Measurements from ENCODE around the gene CAMTA1. TPM values are rescaled to one million over a fixed set of nuclear protein-coding genes. Genes with fewer than 3 reads are reported as not detected.

Gene CAMTA1
- polyA plus RNA-seq, 1 donor from 2014 or later: 162 TPM

DNA sequence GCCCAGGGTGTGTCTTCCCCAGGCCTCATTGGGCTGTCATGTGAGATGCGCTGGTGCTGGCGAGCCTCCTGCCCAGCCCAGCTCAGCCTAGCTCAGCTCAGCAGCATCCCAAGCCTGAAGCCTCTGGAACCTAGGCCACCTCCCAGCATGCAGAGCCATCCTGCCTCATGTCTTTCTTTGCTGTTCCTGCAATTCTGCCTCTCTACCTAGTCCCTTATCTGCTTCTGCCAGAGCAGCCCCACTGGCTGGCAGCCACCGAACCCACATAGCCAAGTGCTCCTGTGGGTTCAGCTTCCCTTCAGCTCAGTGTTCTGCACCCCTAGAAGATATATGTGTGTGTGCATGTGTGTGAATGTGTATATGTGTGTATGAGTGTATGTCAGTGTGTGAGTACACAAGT, 694.3 kb downstream of the CAMTA1 start:
- H4K20me1 ChIP-seq (ENCODE audit: insufficient read depth): no peaks in the 10 kb centered on the region
- H3K79me2 ChIP-seq (replicated peaks; ENCODE audit: insufficient read depth, low read length): no peaks in the 10 kb centered on the region
- TF ChIP-seq SMC3 (conservative IDR thresholded peaks at IDR 0.05; ENCODE audit: poor library complexity) (no peak), POLR2AphosphoS5 (IDR thresholded peaks at IDR 0.05) (no peak), EP300 (conservative IDR thresholded peaks at IDR 0.05; ENCODE audit: poor library complexity, severe bottlenecking) (no peak), TAF1 (IDR thresholded peaks at IDR 0.05; ENCODE audit: low read depth) (no peak), MXI1 (conservative IDR thresholded peaks at IDR 0.05; ENCODE audit: poor library complexity, severe bottlenecking) (no peak), RAD21 (conservative IDR thresholded peaks at IDR 0.05) (no peak), EZH2 (IDR thresholded peaks at IDR 0.05; ENCODE audit: borderline replicate concordance, insufficient read depth, low read length, poor library complexity, severe bottlenecking) (no peak)
- TF ChIP-seq, protein P1, sequence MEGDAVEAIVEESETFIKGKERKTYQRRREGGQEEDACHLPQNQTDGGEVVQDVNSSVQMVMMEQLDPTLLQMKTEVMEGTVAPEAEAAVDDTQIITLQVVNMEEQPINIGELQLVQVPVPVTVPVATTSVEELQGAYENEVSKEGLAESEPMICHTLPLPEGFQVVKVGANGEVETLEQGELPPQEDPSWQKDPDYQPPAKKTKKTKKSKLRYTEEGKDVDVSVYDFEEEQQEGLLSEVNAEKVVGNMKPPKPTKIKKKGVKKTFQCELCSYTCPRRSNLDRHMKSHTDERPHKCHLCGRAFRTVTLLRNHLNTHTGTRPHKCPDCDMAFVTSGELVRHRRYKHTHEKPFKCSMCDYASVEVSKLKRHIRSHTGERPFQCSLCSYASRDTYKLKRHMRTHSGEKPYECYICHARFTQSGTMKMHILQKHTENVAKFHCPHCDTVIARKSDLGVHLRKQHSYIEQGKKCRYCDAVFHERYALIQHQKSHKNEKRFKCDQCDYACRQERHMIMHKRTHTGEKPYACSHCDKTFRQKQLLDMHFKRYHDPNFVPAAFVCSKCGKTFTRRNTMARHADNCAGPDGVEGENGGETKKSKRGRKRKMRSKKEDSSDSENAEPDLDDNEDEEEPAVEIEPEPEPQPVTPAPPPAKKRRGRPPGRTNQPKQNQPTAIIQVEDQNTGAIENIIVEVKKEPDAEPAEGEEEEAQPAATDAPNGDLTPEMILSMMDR (IDR thresholded peaks at IDR 0.05; ENCODE audit: poor library complexity, severe bottlenecking): no peak
- TF ChIP-seq, protein P2, sequence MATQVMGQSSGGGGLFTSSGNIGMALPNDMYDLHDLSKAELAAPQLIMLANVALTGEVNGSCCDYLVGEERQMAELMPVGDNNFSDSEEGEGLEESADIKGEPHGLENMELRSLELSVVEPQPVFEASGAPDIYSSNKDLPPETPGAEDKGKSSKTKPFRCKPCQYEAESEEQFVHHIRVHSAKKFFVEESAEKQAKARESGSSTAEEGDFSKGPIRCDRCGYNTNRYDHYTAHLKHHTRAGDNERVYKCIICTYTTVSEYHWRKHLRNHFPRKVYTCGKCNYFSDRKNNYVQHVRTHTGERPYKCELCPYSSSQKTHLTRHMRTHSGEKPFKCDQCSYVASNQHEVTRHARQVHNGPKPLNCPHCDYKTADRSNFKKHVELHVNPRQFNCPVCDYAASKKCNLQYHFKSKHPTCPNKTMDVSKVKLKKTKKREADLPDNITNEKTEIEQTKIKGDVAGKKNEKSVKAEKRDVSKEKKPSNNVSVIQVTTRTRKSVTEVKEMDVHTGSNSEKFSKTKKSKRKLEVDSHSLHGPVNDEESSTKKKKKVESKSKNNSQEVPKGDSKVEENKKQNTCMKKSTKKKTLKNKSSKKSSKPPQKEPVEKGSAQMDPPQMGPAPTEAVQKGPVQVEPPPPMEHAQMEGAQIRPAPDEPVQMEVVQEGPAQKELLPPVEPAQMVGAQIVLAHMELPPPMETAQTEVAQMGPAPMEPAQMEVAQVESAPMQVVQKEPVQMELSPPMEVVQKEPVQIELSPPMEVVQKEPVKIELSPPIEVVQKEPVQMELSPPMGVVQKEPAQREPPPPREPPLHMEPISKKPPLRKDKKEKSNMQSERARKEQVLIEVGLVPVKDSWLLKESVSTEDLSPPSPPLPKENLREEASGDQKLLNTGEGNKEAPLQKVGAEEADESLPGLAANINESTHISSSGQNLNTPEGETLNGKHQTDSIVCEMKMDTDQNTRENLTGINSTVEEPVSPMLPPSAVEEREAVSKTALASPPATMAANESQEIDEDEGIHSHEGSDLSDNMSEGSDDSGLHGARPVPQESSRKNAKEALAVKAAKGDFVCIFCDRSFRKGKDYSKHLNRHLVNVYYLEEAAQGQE (IDR thresholded peaks at IDR 0.05; ENCODE audit: borderline replicate concordance): no peak
- H3K27ac ChIP-seq (ENCODE audit: low read length): no peak overlapping the region
- H3F3A ChIP-seq (ENCODE audit: insufficient read depth, low read length, poor library complexity, severe bottlenecking): no peaks in the 10 kb centered on the region
- no peak overlapping the region for H3K4me2 ChIP-seq (ENCODE audit: low read length)
- H3K36me3 ChIP-seq (ENCODE audit: insufficient read depth, low read length): no peaks in the 10 kb centered on the region
- H2AFZ ChIP-seq (ENCODE audit: low read depth, low read length): no peak overlapping the region
- H3K4me3 ChIP-seq (ENCODE audit: low read length): no peak overlapping the region
- H3K9me3 ChIP-seq (ENCODE audit: low read length): no peaks in the 10 kb centered on the region
- no peaks in the 10 kb centered on the region for H3K9me2 ChIP-seq (ENCODE audit: insufficient read depth, low read length)
- no peaks in the 10 kb centered on the region for H3K27me3 ChIP-seq (ENCODE audit: insufficient read depth, low read depth, low read length)
- no peak overlapping the region for H3K9ac ChIP-seq (ENCODE audit: low read length)

DNA sequence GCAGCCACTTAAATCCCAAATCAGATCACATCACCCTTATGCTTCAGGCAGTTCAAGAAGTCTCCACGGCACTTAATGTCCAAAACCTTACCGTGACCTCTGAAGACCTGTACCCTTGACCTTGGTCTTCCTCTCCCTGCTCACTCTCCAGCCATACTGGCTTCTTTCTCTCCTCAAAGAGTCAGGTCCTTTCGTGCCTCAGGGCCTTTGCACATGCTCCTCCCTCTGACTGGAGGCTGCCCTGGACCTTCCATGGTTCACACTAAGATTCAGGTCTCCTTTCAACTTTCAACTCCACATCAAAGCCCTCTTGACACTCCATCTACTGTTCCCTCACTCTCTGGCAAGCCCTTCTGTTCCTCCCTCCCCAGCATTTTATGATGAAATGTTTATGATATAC, 695.9 kb downstream of the CAMTA1 start:
- Histone ChIP-seq H3K36me3 (ENCODE audit: insufficient read depth, low read length) (no peaks in the 10 kb centered on the region), H3K9ac (ENCODE audit: low read length) (no peak overlapping the region), H3K27ac (ENCODE audit: low read length) (no peak overlapping the region), H3K79me2 (replicated peaks; ENCODE audit: insufficient read depth, low read length) (no peaks in the 10 kb centered on the region), H3K4me3 (ENCODE audit: low read length) (no peak overlapping the region), H3K9me2 (ENCODE audit: insufficient read depth, low read length) (no peaks in the 10 kb centered on the region), H4K20me1 (ENCODE audit: insufficient read depth) (no peaks in the 10 kb centered on the region), H3F3A (ENCODE audit: insufficient read depth, low read length, poor library complexity, severe bottlenecking) (no peaks in the 10 kb centered on the region), H3K4me2 (ENCODE audit: low read length) (no peak overlapping the region), H2AFZ (ENCODE audit: low read depth, low read length) (no peak overlapping the region), H3K27me3 (ENCODE audit: insufficient read depth, low read depth, low read length) (no peaks in the 10 kb centered on the region), H3K9me3 (ENCODE audit: low read length) (no peaks in the 10 kb centered on the region)
- TF ChIP-seq EP300 (conservative IDR thresholded peaks at IDR 0.05; ENCODE audit: poor library complexity, severe bottlenecking) (no peak), MXI1 (conservative IDR thresholded peaks at IDR 0.05; ENCODE audit: poor library complexity, severe bottlenecking) (no peak), TAF1 (IDR thresholded peaks at IDR 0.05; ENCODE audit: low read depth) (no peak)
- TF ChIP-seq, protein P1 (IDR thresholded peaks at IDR 0.05; ENCODE audit: poor library complexity, severe bottlenecking): no peak

Data from neural cell (in vitro differentiated cells).